ENCODE measurements around the gene PAPPA2.

Gene PAPPA2

GRCh38 chr1:176831150-176831549, 368.2 kb downstream of the PAPPA2 start:
- no peak for DNase-seq (ENCODE audit: low spot score)
- POLR2A ChIA-PET (ENCODE audit: low non-redundant PET), result no interaction called here
- no peak overlapping the region for H3K27ac ChIP-seq
- TF ChIP-seq, protein P1, sequence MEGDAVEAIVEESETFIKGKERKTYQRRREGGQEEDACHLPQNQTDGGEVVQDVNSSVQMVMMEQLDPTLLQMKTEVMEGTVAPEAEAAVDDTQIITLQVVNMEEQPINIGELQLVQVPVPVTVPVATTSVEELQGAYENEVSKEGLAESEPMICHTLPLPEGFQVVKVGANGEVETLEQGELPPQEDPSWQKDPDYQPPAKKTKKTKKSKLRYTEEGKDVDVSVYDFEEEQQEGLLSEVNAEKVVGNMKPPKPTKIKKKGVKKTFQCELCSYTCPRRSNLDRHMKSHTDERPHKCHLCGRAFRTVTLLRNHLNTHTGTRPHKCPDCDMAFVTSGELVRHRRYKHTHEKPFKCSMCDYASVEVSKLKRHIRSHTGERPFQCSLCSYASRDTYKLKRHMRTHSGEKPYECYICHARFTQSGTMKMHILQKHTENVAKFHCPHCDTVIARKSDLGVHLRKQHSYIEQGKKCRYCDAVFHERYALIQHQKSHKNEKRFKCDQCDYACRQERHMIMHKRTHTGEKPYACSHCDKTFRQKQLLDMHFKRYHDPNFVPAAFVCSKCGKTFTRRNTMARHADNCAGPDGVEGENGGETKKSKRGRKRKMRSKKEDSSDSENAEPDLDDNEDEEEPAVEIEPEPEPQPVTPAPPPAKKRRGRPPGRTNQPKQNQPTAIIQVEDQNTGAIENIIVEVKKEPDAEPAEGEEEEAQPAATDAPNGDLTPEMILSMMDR (conservative IDR thresholded peaks at IDR 0.05; ENCODE audit: low read depth), result no peak
- CTCF ChIA-PET, result no interaction called here

- no peak for DNase-seq (ENCODE audit: low spot score)
- CTCF ChIA-PET, result interaction anchor here (0.6 kb wide), 1 partner anchor 86 kb away, joined by 3 read pairs; no protein-coding TSS in a partner anchor
- no peak overlapping the region for H3K27ac ChIP-seq
- POLR2A ChIA-PET (ENCODE audit: low non-redundant PET), result no interaction called here
- TF ChIP-seq, protein P1 (conservative IDR thresholded peaks at IDR 0.05; ENCODE audit: low read depth), result no peak
These were observed 374.7 kb downstream of the PAPPA2 start for GRCh38 chr1:176837708-176838107.

DNA sequence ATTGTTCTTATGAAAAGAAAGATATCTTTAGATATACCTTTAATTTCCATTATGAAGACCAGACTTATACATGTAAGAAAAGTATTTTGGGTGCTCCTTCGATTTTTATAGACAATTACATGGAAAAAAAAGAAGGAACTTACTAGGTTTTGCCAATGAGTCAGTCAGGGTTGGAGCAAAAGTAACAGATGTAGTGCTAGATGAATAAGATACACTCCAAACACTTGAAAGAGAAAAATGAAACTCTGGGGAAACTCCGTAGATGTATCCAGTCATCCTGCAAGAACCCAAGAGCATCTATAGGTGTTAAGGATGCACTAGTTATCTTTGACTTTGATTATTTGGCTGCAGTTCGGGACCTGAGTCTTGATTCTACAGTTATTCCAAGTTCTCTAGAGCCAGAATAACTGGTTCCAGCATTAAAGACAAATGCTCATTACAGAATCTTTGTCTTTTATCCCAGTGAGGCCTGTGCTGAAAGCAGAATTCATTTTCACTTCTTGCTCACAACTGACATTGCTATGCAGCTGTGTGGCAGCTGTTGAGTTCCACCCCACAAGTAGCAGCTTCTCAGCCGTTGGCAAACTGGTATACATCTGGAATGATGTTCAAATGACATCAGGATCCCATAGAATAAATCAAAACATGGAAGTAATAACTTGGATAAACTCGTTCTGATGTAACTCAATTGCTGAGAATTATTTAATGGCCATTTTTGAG, 375.5 kb downstream of the PAPPA2 start:
- TF ChIP-seq, protein P1 (conservative IDR thresholded peaks at IDR 0.05; ENCODE audit: low read depth), result no peak
- ChIA-PET CTCF (interaction anchor here (0.6 kb wide), 1 partner anchor 536 kb away, joined by 3 read pairs; no protein-coding TSS in a partner anchor), POLR2A (ENCODE audit: low non-redundant PET) (no interaction called here)
- no peak overlapping the region for H3K27ac ChIP-seq
- DNase-seq (ENCODE audit: low spot score), result no peak

GRCh38 chr1:176839216-176839615, 376.2 kb downstream of the PAPPA2 start:
- CTCF ChIA-PET, result interaction anchor here (0.6 kb wide), 1 partner anchor 537 kb away, joined by 3 read pairs; no protein-coding TSS in a partner anchor
- TF ChIP-seq, protein P1 (conservative IDR thresholded peaks at IDR 0.05; ENCODE audit: low read depth), result no peak
- no peak for DNase-seq (ENCODE audit: low spot score)
- no peak overlapping the region for H3K27ac ChIP-seq
- POLR2A ChIA-PET (ENCODE audit: low non-redundant PET), result no interaction called here

DNA sequence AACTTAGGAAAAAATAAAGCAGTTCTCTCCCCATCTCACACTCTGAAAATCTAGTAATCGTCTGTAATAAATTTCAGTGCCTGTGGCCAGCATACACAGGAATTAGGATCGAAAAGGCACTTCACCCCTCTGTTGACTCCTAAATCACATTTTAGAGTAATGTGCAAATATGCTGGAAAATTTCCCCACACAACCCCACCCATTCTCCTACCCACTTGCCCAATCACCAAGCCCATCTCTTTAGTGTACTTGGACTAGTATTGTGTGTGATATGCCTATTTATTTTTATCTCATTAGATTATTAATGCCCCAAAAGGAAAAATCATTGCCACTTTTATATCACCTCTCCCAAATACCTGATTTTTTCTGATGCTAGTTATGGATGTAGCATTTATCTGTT, 378.3 kb downstream of the PAPPA2 start:
- no peak overlapping the region for H3K27ac ChIP-seq
- TF ChIP-seq, protein P1 (conservative IDR thresholded peaks at IDR 0.05; ENCODE audit: low read depth), result no peak
- CTCF ChIA-PET, result no interaction called here
- DNase-seq (ENCODE audit: low spot score), result no peak
- POLR2A ChIA-PET (ENCODE audit: low non-redundant PET), result no interaction called here

DNA sequence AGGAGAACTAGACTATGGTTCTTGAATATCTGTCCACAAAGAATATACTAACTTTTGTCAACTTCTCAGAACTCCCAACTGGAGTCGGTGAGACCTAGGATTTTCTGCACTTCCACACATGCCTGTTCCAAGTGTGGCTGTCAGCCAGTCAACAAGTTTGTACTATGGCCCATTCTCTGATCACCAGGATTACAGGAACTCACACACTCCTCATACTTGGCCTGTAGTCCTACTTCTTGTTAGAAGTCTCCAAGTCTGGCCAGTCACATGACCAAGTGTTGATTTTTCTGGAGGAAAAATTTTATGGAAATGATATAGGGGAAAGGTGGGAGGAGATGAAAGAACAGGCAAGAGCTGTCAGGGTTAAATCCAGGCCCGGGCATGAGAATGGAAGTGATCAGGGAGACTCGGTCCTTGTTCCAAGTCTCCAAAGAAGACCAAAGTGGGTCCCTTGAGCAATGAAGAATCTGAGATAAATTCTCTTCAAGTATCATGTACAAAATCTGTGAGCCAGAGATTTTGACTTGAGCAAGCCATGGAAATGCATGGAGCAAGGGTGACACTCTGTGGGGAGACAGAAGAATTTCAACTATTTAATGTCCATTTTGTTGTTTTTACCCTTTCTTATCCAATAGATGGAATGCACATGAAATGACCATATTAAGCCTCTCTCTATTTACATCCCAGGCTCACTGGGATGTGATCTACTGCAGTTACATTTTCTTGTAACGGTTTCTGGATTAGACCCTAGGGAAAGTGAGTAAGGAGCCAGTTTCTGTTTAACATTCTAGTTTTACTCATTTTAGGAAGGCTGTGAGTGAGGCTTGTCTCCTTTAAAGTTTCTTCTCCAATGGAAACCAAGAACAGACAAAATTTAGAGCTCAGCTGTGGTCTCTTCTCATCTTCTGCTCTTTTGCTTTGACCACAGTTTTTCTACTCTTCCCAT, 380.6 kb downstream of the PAPPA2 start:
- CTCF ChIA-PET, result interaction anchor here (0.6 kb wide), 1 partner anchor 513 kb away, joined by 5 read pairs; no protein-coding TSS in a partner anchor
- TF ChIP-seq, protein P1 (conservative IDR thresholded peaks at IDR 0.05; ENCODE audit: low read depth), result no peak; the same call in 1 of the 2 replicates
- DNase-seq (ENCODE audit: low spot score), result peak; percentile 30
- POLR2A ChIA-PET (ENCODE audit: low non-redundant PET), result no interaction called here
- no peak overlapping the region for H3K27ac ChIP-seq

All from RWPE1 (cell line).